ENCODE data around the gene ADIG.

- TF ChIP-seq POLR2A (IDR thresholded peaks at IDR 0.05) (no peak), CTCF (IDR thresholded peaks at IDR 0.05) (no peak)
These were observed 44.7 kb upstream of the ADIG start for GRCh38 chr20:38536310-38536709.
